Retinal pigment epithelial cell (primary cell): Measurements from ENCODE around the gene NKX2-2.
"Not testable (repeated sequence)": the region's sequence is repeated elsewhere in the genome, so short reads cannot be mapped to it uniquely, and the experiment has no call there.

Experiments used
- DNase-seq: peaks from one replicate; pipeline ENCODE4 v3.0.0-alpha.2; 2010; ENCODE audit warnings: low read depth
- H3K4me3 ChIP-seq: 2 replicates; pipeline ENCODE4 v1.5.1; 2011; ENCODE audit warnings: mild to moderate bottlenecking, low read length, control low read depth, moderate library complexity
- CTCF ChIP-seq: conservative IDR thresholded peaks from 2 replicates; pipeline ENCODE4 v1.5.1; 2011; ENCODE audit warnings: low read depth, low read length, control low read depth, inconsistent platforms

Gene NKX2-2

GRCh38 chr20:21490105-21490504, 23.8 kb downstream of the NKX2-2 start:
- no peak overlapping the region for H3K4me3 ChIP-seq
- no peak for DNase-seq
- TF ChIP-seq CTCF = peak; percentile 57

GRCh38 chr20:21480144-21480543, 33.7 kb downstream of the NKX2-2 start:
- not testable (repeated sequence) for H3K4me3 ChIP-seq, DNase-seq

GRCh38 chr20:21465799-21466198, 48.1 kb downstream of the NKX2-2 start:
- H3K4me3 ChIP-seq = no peak overlapping the region
- no peak for TF ChIP-seq CTCF
- DNase-seq = no peak

- no peak overlapping the region for H3K4me3 ChIP-seq
- no peak for TF ChIP-seq CTCF
- no peak for DNase-seq
Measured at GRCh38 chr20:21464916-21465315, 48.9 kb downstream of the NKX2-2 start.
